Neural cell (in vitro differentiated cells): ENCODE data around the gene ZNF503. TPM values are rescaled to one million over a fixed set of nuclear protein-coding genes. Genes with fewer than 3 reads are reported as not detected.

Experiments used
- H2AFZ ChIP-seq: fragments of 200-600, 300-800 bp; sonication (generic), shearing (Covaris generic); 2 replicates; pipeline ENCODE4 v1.6.0; 2014; ENCODE audit warnings: low read depth, mild to moderate bottlenecking, antibody characterized with exemption, low read length, moderate library complexity
- H3F3A ChIP-seq: fragments of 200-600 bp; shearing (Covaris generic); 2 replicates; pipeline ENCODE4 v1.6.1; 2016; ENCODE audit warnings: mild to moderate bottlenecking, moderate library complexity, mixed read lengths, antibody characterized with exemption, low read length; ENCODE audit not compliant: insufficient read depth, poor library complexity, severe bottlenecking
- H3K27ac ChIP-seq: fragments of 200-600, 300-800 bp; sonication (generic), shearing (Covaris generic); 2 replicates; pipeline ENCODE4 v1.5.1; 2014; ENCODE audit warnings: mild to moderate bottlenecking, low read length, moderate library complexity
- H3K27me3 ChIP-seq: fragments of 300-800, 200-600 bp; sonication (generic), shearing (Covaris generic); 2 replicates; pipeline ENCODE4 v1.6.0; 2014; ENCODE audit warnings: mild to moderate bottlenecking, low read depth, low read length, moderate library complexity; ENCODE audit not compliant: insufficient read depth
- H3K36me3 ChIP-seq: fragments of 300-800, 200-600 bp; sonication (generic), shearing (Covaris generic); 2 replicates; pipeline ENCODE4 v1.5.1; 2014; ENCODE audit warnings: mild to moderate bottlenecking, antibody characterized with exemption, low read length, moderate library complexity; ENCODE audit not compliant: insufficient read depth
- H3K4me2 ChIP-seq: fragments of 300-800, 200-600 bp; sonication (generic), shearing (Covaris generic); 2 replicates; pipeline ENCODE4 v1.6.0; 2014; ENCODE audit warnings: mild to moderate bottlenecking, low read length
- H3K4me3 ChIP-seq: fragments of 300-800, 200-600 bp; sonication (generic), shearing (Covaris generic); 2 replicates; pipeline ENCODE4 v1.5.1; 2014; ENCODE audit warnings: mild to moderate bottlenecking, low read length, moderate library complexity
- H3K79me2 ChIP-seq: fragments of 200-600 bp; shearing (Covaris generic); replicated peaks from 2 replicates; pipeline ENCODE4 v1.6.0; 2014; ENCODE audit warnings: mild to moderate bottlenecking, low read length, moderate library complexity; ENCODE audit not compliant: insufficient read depth
- H3K9ac ChIP-seq: fragments of 300-800, 200-600 bp; sonication (generic), shearing (Covaris generic); 2 replicates; pipeline ENCODE4 v1.6.1; 2016; ENCODE audit warnings: mild to moderate bottlenecking, low read length, mixed read lengths
- H3K9me2 ChIP-seq: fragments of 200-600 bp; shearing (Covaris generic); 2 replicates; pipeline ENCODE4 v1.6.1; 2016; ENCODE audit warnings: mild to moderate bottlenecking, low read length, mixed read lengths; ENCODE audit not compliant: insufficient read depth
- H3K9me3 ChIP-seq: fragments of 200-600, 300-800 bp; sonication (generic), shearing (Covaris generic); 2 replicates; pipeline ENCODE4 v1.6.1; 2016; ENCODE audit warnings: mild to moderate bottlenecking, mixed run types, low read length, moderate library complexity, mixed read lengths
- H4K20me1 ChIP-seq: fragments of 200-600 bp; shearing (Covaris generic); 2 replicates; pipeline ENCODE4 v1.6.1; 2016; ENCODE audit warnings: mild to moderate bottlenecking, mixed run types; ENCODE audit not compliant: insufficient read depth
- CTCF ChIP-seq: fragments of 450-650 bp; IDR thresholded peaks from 2 replicates; pipeline ENCODE4 v1.5.1; 2014; ENCODE audit warnings: antibody characterized with exemption, mild to moderate bottlenecking, moderate library complexity; ENCODE audit not compliant: poor library complexity, severe bottlenecking
- EP300 ChIP-seq: fragments of 450-650 bp; conservative IDR thresholded peaks from 2 replicates; pipeline ENCODE4 v1.6.1; 2014; ENCODE audit warnings: antibody characterized with exemption, mild to moderate bottlenecking, moderate library complexity; ENCODE audit not compliant: poor library complexity, severe bottlenecking
- EZH2 ChIP-seq: fragments of 200-600, 300-800 bp; shearing (Covaris generic), sonication (generic); IDR thresholded peaks from 2 replicates; pipeline ENCODE4 v1.6.1; 2014; ENCODE audit warnings: antibody characterized with exemption, low read length, borderline replicate concordance, mild to moderate bottlenecking; ENCODE audit not compliant: insufficient read depth, poor library complexity, severe bottlenecking
- MXI1 ChIP-seq: fragments of 450-650 bp; conservative IDR thresholded peaks from 2 replicates; pipeline ENCODE4 v1.6.1; 2014; ENCODE audit warnings: antibody characterized with exemption, mild to moderate bottlenecking; ENCODE audit not compliant: poor library complexity, severe bottlenecking
- POLR2AphosphoS5 ChIP-seq: IDR thresholded peaks from 2 replicates; pipeline ENCODE4 v1.6.1; 2012
- RAD21 ChIP-seq: fragments of 450-650 bp; conservative IDR thresholded peaks from 2 replicates; pipeline ENCODE4 v1.6.1; 2014; ENCODE audit warnings: antibody characterized with exemption, mild to moderate bottlenecking, moderate library complexity
- SMC3 ChIP-seq: fragments of 450-650 bp; conservative IDR thresholded peaks from 2 replicates; pipeline ENCODE4 v1.6.1; 2014; ENCODE audit warnings: antibody characterized with exemption, mild to moderate bottlenecking, moderate library complexity; ENCODE audit not compliant: poor library complexity
- TAF1 ChIP-seq: IDR thresholded peaks from 2 replicates; pipeline ENCODE4 v1.6.1; 2012; ENCODE audit warnings: low read depth
- polyA plus RNA-seq: library from polyadenylated mRNA; depleted of rRNA; stranded (reverse); fragments of >200 nt; gene quantifications from 2 replicates; pipeline ENCODE4 v1.2.3, GENCODE V29; 2014
- TF ChIP-seq, protein P1 (sequence below): IDR thresholded peaks from 2 replicates; pipeline ENCODE4 v1.6.1; 2012; ENCODE audit warnings: borderline replicate concordance

The ZNF503 gene
- polyA plus RNA-seq, 1 donor from 2014 or later = 41.4 TPM

DNA sequence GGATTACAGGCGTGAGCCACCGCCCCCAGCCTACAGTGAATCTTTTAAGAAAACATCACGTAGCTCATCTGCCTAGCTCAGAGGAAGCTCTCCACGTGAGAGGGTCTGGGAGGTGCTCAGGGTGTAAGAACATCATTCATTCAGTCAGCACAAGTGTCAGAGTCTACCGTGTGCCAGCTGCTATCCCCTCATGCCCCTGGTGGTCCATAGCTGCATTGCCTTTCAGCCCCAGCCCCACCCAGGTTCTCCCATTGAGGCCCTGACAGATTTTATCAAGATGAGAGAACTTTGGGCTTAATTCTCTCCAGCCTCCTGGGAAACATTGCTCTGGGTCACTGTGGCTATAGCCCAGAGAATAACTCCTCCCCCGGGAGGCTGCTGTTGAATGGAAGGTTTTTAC lies 45.1 kb downstream of the ZNF503 start:
- no peak overlapping the region for H3K9ac ChIP-seq
- H2AFZ ChIP-seq = no peak overlapping the region
- no peaks in the 10 kb centered on the region for H4K20me1 ChIP-seq
- no peak overlapping the region for H3K4me3 ChIP-seq
- H3K79me2 ChIP-seq = no peaks in the 10 kb centered on the region
- no peaks in the 10 kb centered on the region for H3K9me3 ChIP-seq
- no peak overlapping the region for H3K27ac ChIP-seq
- H3K36me3 ChIP-seq = no peaks in the 10 kb centered on the region
- no peaks in the 10 kb centered on the region for H3K27me3 ChIP-seq
- H3F3A ChIP-seq = no peaks in the 10 kb centered on the region
- H3K4me2 ChIP-seq = no peak overlapping the region
- TF ChIP-seq MXI1 (no peak), POLR2AphosphoS5 (no peak), SMC3 (no peak), EP300 (no peak), RAD21 (no peak), TAF1 (no peak), EZH2 (no peak), CTCF (no peak)
- TF ChIP-seq, protein P1, sequence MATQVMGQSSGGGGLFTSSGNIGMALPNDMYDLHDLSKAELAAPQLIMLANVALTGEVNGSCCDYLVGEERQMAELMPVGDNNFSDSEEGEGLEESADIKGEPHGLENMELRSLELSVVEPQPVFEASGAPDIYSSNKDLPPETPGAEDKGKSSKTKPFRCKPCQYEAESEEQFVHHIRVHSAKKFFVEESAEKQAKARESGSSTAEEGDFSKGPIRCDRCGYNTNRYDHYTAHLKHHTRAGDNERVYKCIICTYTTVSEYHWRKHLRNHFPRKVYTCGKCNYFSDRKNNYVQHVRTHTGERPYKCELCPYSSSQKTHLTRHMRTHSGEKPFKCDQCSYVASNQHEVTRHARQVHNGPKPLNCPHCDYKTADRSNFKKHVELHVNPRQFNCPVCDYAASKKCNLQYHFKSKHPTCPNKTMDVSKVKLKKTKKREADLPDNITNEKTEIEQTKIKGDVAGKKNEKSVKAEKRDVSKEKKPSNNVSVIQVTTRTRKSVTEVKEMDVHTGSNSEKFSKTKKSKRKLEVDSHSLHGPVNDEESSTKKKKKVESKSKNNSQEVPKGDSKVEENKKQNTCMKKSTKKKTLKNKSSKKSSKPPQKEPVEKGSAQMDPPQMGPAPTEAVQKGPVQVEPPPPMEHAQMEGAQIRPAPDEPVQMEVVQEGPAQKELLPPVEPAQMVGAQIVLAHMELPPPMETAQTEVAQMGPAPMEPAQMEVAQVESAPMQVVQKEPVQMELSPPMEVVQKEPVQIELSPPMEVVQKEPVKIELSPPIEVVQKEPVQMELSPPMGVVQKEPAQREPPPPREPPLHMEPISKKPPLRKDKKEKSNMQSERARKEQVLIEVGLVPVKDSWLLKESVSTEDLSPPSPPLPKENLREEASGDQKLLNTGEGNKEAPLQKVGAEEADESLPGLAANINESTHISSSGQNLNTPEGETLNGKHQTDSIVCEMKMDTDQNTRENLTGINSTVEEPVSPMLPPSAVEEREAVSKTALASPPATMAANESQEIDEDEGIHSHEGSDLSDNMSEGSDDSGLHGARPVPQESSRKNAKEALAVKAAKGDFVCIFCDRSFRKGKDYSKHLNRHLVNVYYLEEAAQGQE = no peak
- no peaks in the 10 kb centered on the region for H3K9me2 ChIP-seq

GRCh38 chr10:75355706-75356105 lies 45.9 kb downstream of the ZNF503 start:
- H3K4me3 ChIP-seq = no peak overlapping the region
- H3K27me3 ChIP-seq = no peaks in the 10 kb centered on the region
- no peaks in the 10 kb centered on the region for H3K9me2 ChIP-seq
- no peaks in the 10 kb centered on the region for H4K20me1 ChIP-seq
- no peaks in the 10 kb centered on the region for H3K36me3 ChIP-seq
- no peaks in the 10 kb centered on the region for H3K9me3 ChIP-seq
- H2AFZ ChIP-seq = no peak overlapping the region
- no peak overlapping the region for H3K27ac ChIP-seq
- no peaks in the 10 kb centered on the region for H3F3A ChIP-seq
- no peak overlapping the region for H3K9ac ChIP-seq
- no peaks in the 10 kb centered on the region for H3K79me2 ChIP-seq
- TF ChIP-seq SMC3 (no peak), POLR2AphosphoS5 (no peak), EP300 (no peak), TAF1 (no peak), CTCF (no peak), EZH2 (no peak), MXI1 (no peak), RAD21 (no peak)
- TF ChIP-seq, protein P1 = no peak
- H3K4me2 ChIP-seq = no peak overlapping the region
